ENCODE results near the gene POLR2H. TPM values are rescaled to one million over a fixed set of nuclear protein-coding genes. Genes with fewer than 3 reads are reported as not detected.
A peak's percentile ranks its signal among the peaks of the same experiment; 100 is the strongest.

The POLR2H gene
- total RNA-seq, 6 donors from 2014 or later = 41.4 to 235 (median 66.2) TPM

GRCh38 chr3:184386047-184386806 is 24.7 kb downstream of the POLR2H start:
- Histone ChIP-seq H3K27ac (no peak overlapping the region), H3K36me3 (no peaks in the 10 kb centered on the region), H3K4me1 (peaks cover 4 to 8% (median 6%) of the 10 kb centered on the region in 4 donors), H3K9me3 (no peaks in the 10 kb centered on the region), H3K27me3 (peaks cover 0 to 8% (median 4%) of the 10 kb centered on the region in 4 donors), H3K4me3 (no peak overlapping the region)
- no peak for TF ChIP-seq POLR2AphosphoS5 (IDR thresholded peaks at IDR 0.05)
- no peak for TF ChIP-seq CTCF (IDR thresholded peaks at IDR 0.05)
- no peak for TF ChIP-seq EP300 (IDR thresholded peaks at IDR 0.05)
- no peak for TF ChIP-seq POLR2A (IDR thresholded peaks at IDR 0.05)
- 59 to 61% methylated on average over 19 to 24 of the region's 37 CpGs for WGBS, 2 donors
- no peak for ATAC-seq (ENCODE audit: low FRiP score in 2 of 2)
- DNase-seq = peak in 1 of 2 donors; percentile 76

GRCh38 chr3:184387174-184387714 is 25.7 kb downstream of the POLR2H start:
- H3K36me3 ChIP-seq = no peaks in the 10 kb centered on the region
- TF ChIP-seq POLR2A (IDR thresholded peaks at IDR 0.05) (no peak), CTCF (IDR thresholded peaks at IDR 0.05) (no peak), POLR2AphosphoS5 (IDR thresholded peaks at IDR 0.05) (no peak), EP300 (IDR thresholded peaks at IDR 0.05) (no peak)
- no peaks in the 10 kb centered on the region for H3K4me1 ChIP-seq
- 89 to 90% methylated on average over 5 to 12 of the region's 12 CpGs for WGBS, 2 donors
- H3K27me3 ChIP-seq = no peaks in the 10 kb centered on the region
- H3K4me3 ChIP-seq = no peak overlapping the region
- ATAC-seq (ENCODE audit: low FRiP score in 2 of 2) = no peak
- H3K9me3 ChIP-seq = no peaks in the 10 kb centered on the region
- no peak overlapping the region for H3K27ac ChIP-seq
- no peak for DNase-seq

- 72 to 75% methylated on average over 8 of the region's 8 CpGs for WGBS, 2 donors
- Histone ChIP-seq H3K4me1 (no peaks in the 10 kb centered on the region), H3K36me3 (no peaks in the 10 kb centered on the region), H3K27ac (no peak overlapping the region), H3K27me3 (no peaks in the 10 kb centered on the region), H3K4me3 (no peak overlapping the region), H3K9me3 (no peaks in the 10 kb centered on the region)
- ATAC-seq (ENCODE audit: low FRiP score in 2 of 2) (no peak), DNase-seq (no peak)
- no peak for TF ChIP-seq CTCF (IDR thresholded peaks at IDR 0.05)
- no peak for TF ChIP-seq EP300 (IDR thresholded peaks at IDR 0.05)
These were observed 26.8 kb downstream of the POLR2H start for GRCh38 chr3:184388164-184388935.

GRCh38 chr3:184388936-184389230 is 27.4 kb downstream of the POLR2H start:
- DNase-seq = no peak
- Histone ChIP-seq H3K4me3 (no peak overlapping the region), H3K9me3 (no peaks in the 10 kb centered on the region), H3K27ac (no peak overlapping the region), H3K36me3 (no peaks in the 10 kb centered on the region), H3K27me3 (no peaks in the 10 kb centered on the region), H3K4me1 (no peaks in the 10 kb centered on the region)
- ATAC-seq (ENCODE audit: low FRiP score in 2 of 2) = no peak
- no peak for TF ChIP-seq POLR2AphosphoS5 (IDR thresholded peaks at IDR 0.05)
- TF ChIP-seq POLR2A (IDR thresholded peaks at IDR 0.05) = no peak
- no peak for TF ChIP-seq CTCF (IDR thresholded peaks at IDR 0.05)
- WGBS, 2 donors = 80 to 82% methylated on average over 5 of the region's 8 CpGs
